Measurements from ENCODE around the gene DHRS12.

The DHRS12 gene

GRCh38 chr13:51746802-51747201, 57.2 kb downstream of the DHRS12 start:
- peaks cover 31% of the 10 kb centered on the region for H3K9me3 ChIP-seq (ENCODE audit: insufficient read depth, low read depth, low read length)
- H3K4me3 ChIP-seq (ENCODE audit: low read length): no peak overlapping the region
- no peak overlapping the region for H3K27ac ChIP-seq (ENCODE audit: low read depth, low read length)
- peaks cover 68% of the 10 kb centered on the region for H3K36me3 ChIP-seq (ENCODE audit: insufficient read depth, low read length)
- no peaks in the 10 kb centered on the region for H3K4me1 ChIP-seq (ENCODE audit: insufficient read depth, low read length)
- H3K27me3 ChIP-seq (ENCODE audit: insufficient read depth, low read length): no peaks in the 10 kb centered on the region
- WGBS: 98% methylated on average over 2 of the region's 2 CpGs
- H3K9ac ChIP-seq (ENCODE audit: low read depth, low read length): no peak overlapping the region

- WGBS: 97% methylated on average over 2 of the region's 2 CpGs
- H3K9ac ChIP-seq (ENCODE audit: low read depth, low read length): no peak overlapping the region
- H3K27me3 ChIP-seq (ENCODE audit: insufficient read depth, low read length): no peaks in the 10 kb centered on the region
- peaks cover 31% of the 10 kb centered on the region for H3K9me3 ChIP-seq (ENCODE audit: insufficient read depth, low read depth, low read length)
- peaks cover 71% of the 10 kb centered on the region for H3K36me3 ChIP-seq (ENCODE audit: insufficient read depth, low read length)
- no peak overlapping the region for H3K4me3 ChIP-seq (ENCODE audit: low read length)
- H3K4me1 ChIP-seq (ENCODE audit: insufficient read depth, low read length): no peaks in the 10 kb centered on the region
- H3K27ac ChIP-seq (ENCODE audit: low read depth, low read length): no peak overlapping the region
These were observed 58.7 kb downstream of the DHRS12 start for GRCh38 chr13:51745243-51745642.

- Histone ChIP-seq H3K9ac (ENCODE audit: low read depth, low read length) (no peak overlapping the region), H3K27me3 (ENCODE audit: insufficient read depth, low read length) (no peaks in the 10 kb centered on the region), H3K9me3 (ENCODE audit: insufficient read depth, low read depth, low read length) (peaks cover 17% of the 10 kb centered on the region), H3K36me3 (ENCODE audit: insufficient read depth, low read length) (peaks cover 62% of the 10 kb centered on the region), H3K4me1 (ENCODE audit: insufficient read depth, low read length) (no peaks in the 10 kb centered on the region), H3K4me3 (ENCODE audit: low read length) (no peak overlapping the region), H3K27ac (ENCODE audit: low read depth, low read length) (no peak overlapping the region)
- 92% methylated on average over 2 of the region's 2 CpGs for WGBS
These were observed 61.4 kb downstream of the DHRS12 start for GRCh38 chr13:51742611-51743010.

- Histone ChIP-seq H3K4me1 (ENCODE audit: insufficient read depth, low read length) (no peaks in the 10 kb centered on the region), H3K27ac (ENCODE audit: low read depth, low read length) (no peak overlapping the region), H3K27me3 (ENCODE audit: insufficient read depth, low read length) (no peaks in the 10 kb centered on the region), H3K9ac (ENCODE audit: low read depth, low read length) (no peak overlapping the region), H3K9me3 (ENCODE audit: insufficient read depth, low read depth, low read length) (peaks cover 11% of the 10 kb centered on the region; the same call in 1 of the 2 replicates), H3K4me3 (ENCODE audit: low read length) (no peak overlapping the region), H3K36me3 (ENCODE audit: insufficient read depth, low read length) (peaks cover 57% of the 10 kb centered on the region)
- WGBS: 89% methylated on average over 2 of the region's 2 CpGs
These were observed 61.9 kb downstream of the DHRS12 start for GRCh38 chr13:51742031-51742430.

- no peak overlapping the region for H3K4me3 ChIP-seq (ENCODE audit: low read length)
- H3K27ac ChIP-seq (ENCODE audit: low read depth, low read length): no peak overlapping the region
- H3K36me3 ChIP-seq (ENCODE audit: insufficient read depth, low read length): peaks cover 46% of the 10 kb centered on the region
- WGBS: 96% methylated on average over 5 of the region's 5 CpGs
- no peaks in the 10 kb centered on the region for H3K4me1 ChIP-seq (ENCODE audit: insufficient read depth, low read length)
- no peaks in the 10 kb centered on the region for H3K9me3 ChIP-seq (ENCODE audit: insufficient read depth, low read depth, low read length)
- H3K9ac ChIP-seq (ENCODE audit: low read depth, low read length): no peak overlapping the region
- H3K27me3 ChIP-seq (ENCODE audit: insufficient read depth, low read length): no peaks in the 10 kb centered on the region
These were observed 63.3 kb downstream of the DHRS12 start for GRCh38 chr13:51740698-51741097.

- no peaks in the 10 kb centered on the region for H3K9me3 ChIP-seq (ENCODE audit: insufficient read depth, low read depth, low read length)
- no peaks in the 10 kb centered on the region for H3K27me3 ChIP-seq (ENCODE audit: insufficient read depth, low read length)
- H3K36me3 ChIP-seq (ENCODE audit: insufficient read depth, low read length): peaks cover 43% of the 10 kb centered on the region
- H3K9ac ChIP-seq (ENCODE audit: low read depth, low read length): no peak overlapping the region
- no peak overlapping the region for H3K27ac ChIP-seq (ENCODE audit: low read depth, low read length)
- no peaks in the 10 kb centered on the region for H3K4me1 ChIP-seq (ENCODE audit: insufficient read depth, low read length)
- 84% methylated on average over 6 of the region's 6 CpGs for WGBS
- H3K4me3 ChIP-seq (ENCODE audit: low read length): no peak overlapping the region
These were observed 64.8 kb downstream of the DHRS12 start for GRCh38 chr13:51739027-51739764.

GRCh38 chr13:51738226-51738905, 65.6 kb downstream of the DHRS12 start:
- no peak overlapping the region for H3K9ac ChIP-seq (ENCODE audit: low read depth, low read length)
- WGBS: 100% methylated on average over 1 of the region's 2 CpGs
- H3K4me1 ChIP-seq (ENCODE audit: insufficient read depth, low read length): peaks cover 4% of the 10 kb centered on the region; the same call in 1 of the 2 replicates
- no peak overlapping the region for H3K4me3 ChIP-seq (ENCODE audit: low read length)
- no peak overlapping the region for H3K27ac ChIP-seq (ENCODE audit: low read depth, low read length)
- peaks cover 41% of the 10 kb centered on the region for H3K36me3 ChIP-seq (ENCODE audit: insufficient read depth, low read length)
- no peaks in the 10 kb centered on the region for H3K9me3 ChIP-seq (ENCODE audit: insufficient read depth, low read depth, low read length)
- no peaks in the 10 kb centered on the region for H3K27me3 ChIP-seq (ENCODE audit: insufficient read depth, low read length)

GRCh38 chr13:51737609-51738008, 66.4 kb downstream of the DHRS12 start:
- no peak overlapping the region for H3K4me3 ChIP-seq (ENCODE audit: low read length)
- no peak overlapping the region for H3K9ac ChIP-seq (ENCODE audit: low read depth, low read length)
- no peak overlapping the region for H3K27ac ChIP-seq (ENCODE audit: low read depth, low read length)
- H3K9me3 ChIP-seq (ENCODE audit: insufficient read depth, low read depth, low read length): no peaks in the 10 kb centered on the region
- peaks cover 42% of the 10 kb centered on the region for H3K36me3 ChIP-seq (ENCODE audit: insufficient read depth, low read length)
- peaks cover 6% of the 10 kb centered on the region; the same call in 1 of the 2 replicates for H3K4me1 ChIP-seq (ENCODE audit: insufficient read depth, low read length)
- H3K27me3 ChIP-seq (ENCODE audit: insufficient read depth, low read length): no peaks in the 10 kb centered on the region
- WGBS: 86% methylated on average over 3 of the region's 3 CpGs

- Histone ChIP-seq H3K27ac (ENCODE audit: low read depth, low read length) (no peak overlapping the region), H3K9ac (ENCODE audit: low read depth, low read length) (no peak overlapping the region), H3K4me1 (ENCODE audit: insufficient read depth, low read length) (peaks cover 12% of the 10 kb centered on the region; the same call in 1 of the 2 replicates), H3K36me3 (ENCODE audit: insufficient read depth, low read length) (peaks cover 19% of the 10 kb centered on the region), H3K9me3 (ENCODE audit: insufficient read depth, low read depth, low read length) (no peaks in the 10 kb centered on the region), H3K4me3 (ENCODE audit: low read length) (no peak overlapping the region), H3K27me3 (ENCODE audit: insufficient read depth, low read length) (no peaks in the 10 kb centered on the region)
- WGBS: 93% methylated on average over 2 of the region's 2 CpGs
These were observed 69.2 kb downstream of the DHRS12 start for GRCh38 chr13:51734786-51735185.

GRCh38 chr13:51733374-51734298, 70.3 kb downstream of the DHRS12 start:
- H3K4me3 ChIP-seq (ENCODE audit: low read length): no peak overlapping the region
- 90% methylated on average over 2 of the region's 3 CpGs for WGBS
- no peak overlapping the region for H3K27ac ChIP-seq (ENCODE audit: low read depth, low read length)
- H3K9me3 ChIP-seq (ENCODE audit: insufficient read depth, low read depth, low read length): no peaks in the 10 kb centered on the region
- H3K27me3 ChIP-seq (ENCODE audit: insufficient read depth, low read length): no peaks in the 10 kb centered on the region
- H3K36me3 ChIP-seq (ENCODE audit: insufficient read depth, low read length): peaks cover 9% of the 10 kb centered on the region
- H3K4me1 ChIP-seq (ENCODE audit: insufficient read depth, low read length): peaks cover 16% of the 10 kb centered on the region; the same call in 1 of the 2 replicates
- H3K9ac ChIP-seq (ENCODE audit: low read depth, low read length): no peak overlapping the region

- Histone ChIP-seq H3K4me3 (ENCODE audit: low read length) (no peak overlapping the region), H3K27me3 (ENCODE audit: insufficient read depth, low read length) (no peaks in the 10 kb centered on the region), H3K9ac (ENCODE audit: low read depth, low read length) (no peak overlapping the region), H3K36me3 (ENCODE audit: insufficient read depth, low read length) (peaks cover 18% of the 10 kb centered on the region), H3K4me1 (ENCODE audit: insufficient read depth, low read length) (peaks cover 16% of the 10 kb centered on the region; the same call in 1 of the 2 replicates), H3K27ac (ENCODE audit: low read depth, low read length) (no peak overlapping the region), H3K9me3 (ENCODE audit: insufficient read depth, low read depth, low read length) (no peaks in the 10 kb centered on the region)
- 89% methylated on average over 2 of the region's 4 CpGs for WGBS
These were observed 72.2 kb downstream of the DHRS12 start for GRCh38 chr13:51731759-51732158.

All from HUES64 (cell line).